ENCODE results near the gene EP300. TPM values are rescaled to one million over a fixed set of nuclear protein-coding genes. Genes with fewer than 3 reads are reported as not detected.

The EP300 gene
- total RNA-seq, 1 donor from 2014 or later, result 115 TPM

DNA sequence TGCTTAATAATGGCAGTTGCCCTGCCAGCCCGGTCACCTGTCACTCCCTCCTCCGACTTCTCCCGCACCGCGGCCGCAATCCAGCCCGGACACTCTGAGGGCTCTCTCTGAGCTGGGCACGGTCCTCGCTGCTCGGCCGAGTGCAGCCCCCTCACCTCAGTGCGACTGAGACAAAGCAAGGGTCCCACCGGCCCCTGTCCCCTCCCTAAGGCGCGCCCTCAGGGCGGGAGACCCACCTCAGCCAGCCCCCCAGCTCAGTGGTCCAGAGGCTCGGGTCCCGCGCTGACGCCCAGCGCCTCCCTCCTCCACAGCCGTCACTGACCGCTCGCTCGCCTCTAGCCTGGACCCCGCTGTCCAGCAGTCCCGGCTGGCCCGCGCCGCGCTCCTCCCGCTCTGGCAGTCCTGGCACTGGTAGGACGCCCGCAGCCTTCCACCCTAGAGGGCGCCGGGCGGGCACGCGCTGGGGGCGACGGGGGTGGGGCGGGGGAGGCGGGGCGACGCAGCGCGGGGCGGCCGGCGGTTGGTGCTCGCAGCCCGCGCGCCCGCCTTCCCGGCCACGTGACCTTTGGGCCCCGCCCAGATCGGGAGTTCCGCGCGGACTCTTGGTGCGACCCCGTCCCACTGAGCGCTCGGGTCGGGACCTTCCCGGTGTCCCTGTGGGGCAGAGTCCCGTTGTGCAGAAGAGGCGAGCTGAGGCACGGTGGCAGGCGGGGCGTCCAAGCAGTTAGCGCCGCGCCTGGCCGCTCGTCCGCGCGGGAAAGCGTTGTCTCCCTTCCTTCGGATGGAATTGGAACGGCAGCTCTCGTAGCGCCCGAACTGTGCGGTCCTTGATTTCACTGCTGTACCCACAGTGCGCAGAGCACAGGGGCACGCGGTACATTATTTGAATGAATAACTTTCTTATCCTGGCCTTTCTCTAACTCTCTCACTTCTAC is 104.9 kb downstream of the EP300 start:
- H3K27ac Mint-ChIP-seq (ENCODE audit: unreplicated experiment), result no peak overlapping the region
- DNase-seq (ENCODE audit: low spot score), result peak; percentile 67
- H3K9me3 Mint-ChIP-seq (ENCODE audit: unreplicated experiment), result no peaks in the 10 kb centered on the region
- H3K4me3 Mint-ChIP-seq (ENCODE audit: unreplicated experiment), result peak overlapping the region; percentile 93
- H3K4me1 Mint-ChIP-seq (ENCODE audit: unreplicated experiment), result peaks cover 3% of the 10 kb centered on the region
- TF ChIP-seq, protein P1, sequence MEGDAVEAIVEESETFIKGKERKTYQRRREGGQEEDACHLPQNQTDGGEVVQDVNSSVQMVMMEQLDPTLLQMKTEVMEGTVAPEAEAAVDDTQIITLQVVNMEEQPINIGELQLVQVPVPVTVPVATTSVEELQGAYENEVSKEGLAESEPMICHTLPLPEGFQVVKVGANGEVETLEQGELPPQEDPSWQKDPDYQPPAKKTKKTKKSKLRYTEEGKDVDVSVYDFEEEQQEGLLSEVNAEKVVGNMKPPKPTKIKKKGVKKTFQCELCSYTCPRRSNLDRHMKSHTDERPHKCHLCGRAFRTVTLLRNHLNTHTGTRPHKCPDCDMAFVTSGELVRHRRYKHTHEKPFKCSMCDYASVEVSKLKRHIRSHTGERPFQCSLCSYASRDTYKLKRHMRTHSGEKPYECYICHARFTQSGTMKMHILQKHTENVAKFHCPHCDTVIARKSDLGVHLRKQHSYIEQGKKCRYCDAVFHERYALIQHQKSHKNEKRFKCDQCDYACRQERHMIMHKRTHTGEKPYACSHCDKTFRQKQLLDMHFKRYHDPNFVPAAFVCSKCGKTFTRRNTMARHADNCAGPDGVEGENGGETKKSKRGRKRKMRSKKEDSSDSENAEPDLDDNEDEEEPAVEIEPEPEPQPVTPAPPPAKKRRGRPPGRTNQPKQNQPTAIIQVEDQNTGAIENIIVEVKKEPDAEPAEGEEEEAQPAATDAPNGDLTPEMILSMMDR (IDR thresholded peaks at IDR 0.05; ENCODE audit: unreplicated experiment), result no peak
- peaks cover 3% of the 10 kb centered on the region for H3K36me3 Mint-ChIP-seq (ENCODE audit: low read depth, unreplicated experiment)
- H3K27me3 Mint-ChIP-seq (ENCODE audit: unreplicated experiment), result peaks cover 5% of the 10 kb centered on the region

DNA sequence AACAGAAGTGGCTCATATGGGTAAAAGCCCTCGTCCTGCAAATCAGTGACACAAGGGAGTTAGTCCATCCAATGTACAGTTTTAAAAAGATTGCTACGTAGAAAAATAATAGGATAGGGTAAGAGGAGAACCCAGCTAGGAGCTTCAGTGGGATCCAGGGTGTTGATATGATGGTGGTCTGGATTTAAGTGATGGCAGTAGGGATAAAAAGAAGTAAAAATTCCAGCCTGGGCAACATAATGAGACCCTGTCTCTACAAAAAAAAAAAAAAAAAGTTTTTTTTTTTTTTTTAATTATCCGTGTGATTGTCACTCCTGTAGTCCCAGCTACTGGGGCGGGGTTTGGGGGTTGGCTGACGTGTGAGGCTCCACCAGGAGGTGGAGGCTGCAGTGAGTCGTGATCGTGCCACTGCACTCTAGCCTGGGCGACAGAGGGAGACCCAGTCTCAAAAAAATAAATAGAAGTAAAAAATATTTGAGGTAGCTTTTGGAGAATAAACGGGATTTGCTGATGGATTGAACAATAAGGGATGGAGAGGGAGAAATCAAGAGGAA is 105.7 kb downstream of the EP300 start:
- H3K4me3 Mint-ChIP-seq (ENCODE audit: unreplicated experiment), result peak overlapping the region; percentile 93
- H3K4me1 Mint-ChIP-seq (ENCODE audit: unreplicated experiment), result peaks cover 3% of the 10 kb centered on the region
- peaks cover 2% of the 10 kb centered on the region for H3K36me3 Mint-ChIP-seq (ENCODE audit: low read depth, unreplicated experiment)
- DNase-seq (ENCODE audit: low spot score), result peak; percentile 30
- no peaks in the 10 kb centered on the region for H3K9me3 Mint-ChIP-seq (ENCODE audit: unreplicated experiment)
- H3K27ac Mint-ChIP-seq (ENCODE audit: unreplicated experiment), result no peak overlapping the region
- TF ChIP-seq, protein P1 (IDR thresholded peaks at IDR 0.05; ENCODE audit: unreplicated experiment), result no peak
- H3K27me3 Mint-ChIP-seq (ENCODE audit: unreplicated experiment), result peaks cover 6% of the 10 kb centered on the region

DNA sequence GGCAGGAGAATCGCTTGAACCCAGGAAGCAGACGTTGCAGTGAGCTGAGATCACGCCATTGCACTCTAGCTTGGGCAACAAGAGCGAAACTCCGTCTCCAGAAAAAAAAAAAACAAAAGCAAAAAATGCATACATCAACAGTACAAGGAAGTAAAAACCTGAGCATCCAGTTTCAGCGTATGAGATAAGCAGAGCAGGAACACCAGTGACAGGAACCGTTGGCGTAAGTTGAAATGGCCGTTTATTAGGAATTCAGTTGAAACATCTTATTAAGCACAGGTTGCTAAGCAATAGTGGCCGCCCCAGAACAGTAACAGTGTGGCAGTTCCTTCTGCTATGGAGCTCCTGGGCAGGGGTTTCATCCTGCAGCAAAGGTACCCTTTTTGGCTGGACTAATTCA is 108.7 kb downstream of the EP300 start:
- H3K36me3 Mint-ChIP-seq (ENCODE audit: low read depth, unreplicated experiment), result peaks cover 3% of the 10 kb centered on the region
- peaks cover 14% of the 10 kb centered on the region for H3K4me1 Mint-ChIP-seq (ENCODE audit: unreplicated experiment)
- H3K27me3 Mint-ChIP-seq (ENCODE audit: unreplicated experiment), result peaks cover 14% of the 10 kb centered on the region
- no peak overlapping the region for H3K4me3 Mint-ChIP-seq (ENCODE audit: unreplicated experiment)
- no peak for DNase-seq (ENCODE audit: low spot score)
- no peaks in the 10 kb centered on the region for H3K9me3 Mint-ChIP-seq (ENCODE audit: unreplicated experiment)
- H3K27ac Mint-ChIP-seq (ENCODE audit: unreplicated experiment), result no peak overlapping the region
- TF ChIP-seq, protein P1 (IDR thresholded peaks at IDR 0.05; ENCODE audit: unreplicated experiment), result no peak

DNA sequence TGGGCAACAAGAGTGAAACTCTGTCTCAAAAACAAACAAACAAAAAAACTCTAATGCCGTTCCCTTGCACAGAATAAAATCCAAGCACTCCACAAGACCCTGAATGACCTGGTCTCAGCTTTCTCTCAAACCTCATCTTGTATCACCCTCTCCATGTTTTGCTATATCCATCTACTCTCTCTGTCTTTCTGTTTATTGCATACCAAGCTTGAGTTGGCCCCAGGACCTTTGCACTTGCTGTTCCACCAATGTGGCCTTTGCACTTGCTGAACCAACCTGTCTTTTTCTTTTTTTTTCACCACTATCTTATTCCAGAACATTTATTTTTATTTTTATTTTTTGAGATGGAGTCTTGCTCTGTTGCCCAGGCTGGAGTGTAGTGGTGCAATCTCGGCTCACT is 110.7 kb downstream of the EP300 start:
- H3K9me3 Mint-ChIP-seq (ENCODE audit: unreplicated experiment), result no peaks in the 10 kb centered on the region
- H3K27me3 Mint-ChIP-seq (ENCODE audit: unreplicated experiment), result peaks cover 12% of the 10 kb centered on the region
- no peak overlapping the region for H3K27ac Mint-ChIP-seq (ENCODE audit: unreplicated experiment)
- peaks cover 11% of the 10 kb centered on the region for H3K4me1 Mint-ChIP-seq (ENCODE audit: unreplicated experiment)
- peaks cover 3% of the 10 kb centered on the region for H3K36me3 Mint-ChIP-seq (ENCODE audit: low read depth, unreplicated experiment)
- TF ChIP-seq, protein P1 (IDR thresholded peaks at IDR 0.05; ENCODE audit: unreplicated experiment), result no peak
- no peak overlapping the region for H3K4me3 Mint-ChIP-seq (ENCODE audit: unreplicated experiment)
- DNase-seq (ENCODE audit: low spot score), result no peak

DNA sequence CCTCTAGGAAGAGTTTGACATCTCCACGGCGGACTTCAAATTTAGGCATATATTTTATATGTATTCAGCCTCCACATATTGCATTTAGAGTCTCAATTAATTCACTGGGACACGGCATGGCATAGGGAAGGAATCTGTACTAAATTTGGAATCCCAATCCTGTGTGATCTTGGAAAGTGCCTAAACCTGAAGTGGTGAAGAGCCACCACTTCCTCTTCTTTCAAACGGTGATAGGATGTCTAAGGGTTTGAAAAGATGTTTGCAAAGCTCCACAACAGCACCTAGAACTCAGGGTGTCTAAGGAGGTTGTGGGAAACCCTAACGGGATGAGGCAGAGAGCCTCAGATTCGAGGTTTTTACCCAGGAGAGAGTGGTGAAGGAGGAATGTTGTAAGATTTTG is 111.7 kb downstream of the EP300 start:
- no peaks in the 10 kb centered on the region for H3K9me3 Mint-ChIP-seq (ENCODE audit: unreplicated experiment)
- no peak for DNase-seq (ENCODE audit: low spot score)
- TF ChIP-seq, protein P1 (IDR thresholded peaks at IDR 0.05; ENCODE audit: unreplicated experiment), result no peak
- no peak overlapping the region for H3K4me3 Mint-ChIP-seq (ENCODE audit: unreplicated experiment)
- H3K27ac Mint-ChIP-seq (ENCODE audit: unreplicated experiment), result peak overlapping the region; percentile 48
- H3K4me1 Mint-ChIP-seq (ENCODE audit: unreplicated experiment), result peaks cover 11% of the 10 kb centered on the region
- H3K27me3 Mint-ChIP-seq (ENCODE audit: unreplicated experiment), result peaks cover 12% of the 10 kb centered on the region
- H3K36me3 Mint-ChIP-seq (ENCODE audit: low read depth, unreplicated experiment), result peaks cover 3% of the 10 kb centered on the region
